GM19238 (cell line): ENCODE measurements around the gene CTNND2.
"Not testable (repeated sequence)": the region's sequence is repeated elsewhere in the genome, so short reads cannot be mapped to it uniquely, and the experiment has no call there.

ENCODE experiments used
- DNase-seq: peaks from one replicate; pipeline ENCODE4 v3.0.0; 2011; ENCODE audit warnings: low spot score; ENCODE audit not compliant: insufficient read length

The CTNND2 gene

DNA sequence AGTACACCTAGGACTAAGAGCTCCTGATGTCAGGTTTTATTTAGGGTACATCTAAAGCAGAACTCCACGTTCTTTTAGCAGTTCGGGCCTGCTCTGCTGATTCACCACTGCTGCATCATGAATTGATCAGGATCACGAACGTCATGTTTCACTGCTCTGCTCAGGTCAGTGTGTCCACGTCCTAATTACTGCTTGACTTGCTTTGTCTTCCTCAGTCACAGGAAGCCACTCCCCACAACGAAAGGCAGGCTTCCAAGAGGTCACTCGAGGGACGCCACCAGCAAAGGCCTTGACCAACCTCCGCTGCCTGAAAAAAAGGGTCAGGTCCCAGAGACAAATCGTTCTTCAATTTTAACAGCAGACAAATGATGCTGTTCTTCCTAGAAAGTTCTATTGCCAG is 40.3 kb downstream of the CTNND2 start:
- DNase-seq: no peak

DNA sequence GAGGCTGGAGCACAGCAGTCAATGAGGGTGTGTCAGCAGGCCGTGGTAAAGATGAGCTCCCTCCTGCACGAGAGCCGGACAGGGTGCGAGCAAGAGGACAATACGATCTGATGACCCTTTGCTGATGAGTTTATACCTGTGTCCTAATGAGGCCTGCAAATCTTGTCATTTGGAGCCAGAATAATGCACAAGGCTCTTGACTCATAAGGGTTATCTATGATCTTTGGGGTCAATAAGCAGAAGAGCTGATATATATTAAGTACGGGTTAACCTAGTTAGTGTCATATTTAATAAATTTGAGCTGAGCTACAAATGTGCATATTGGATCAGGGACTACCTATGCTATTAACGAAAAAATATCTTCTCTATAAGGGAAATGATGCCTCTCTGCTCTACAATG is 46.9 kb downstream of the CTNND2 start:
- DNase-seq: no peak

DNA sequence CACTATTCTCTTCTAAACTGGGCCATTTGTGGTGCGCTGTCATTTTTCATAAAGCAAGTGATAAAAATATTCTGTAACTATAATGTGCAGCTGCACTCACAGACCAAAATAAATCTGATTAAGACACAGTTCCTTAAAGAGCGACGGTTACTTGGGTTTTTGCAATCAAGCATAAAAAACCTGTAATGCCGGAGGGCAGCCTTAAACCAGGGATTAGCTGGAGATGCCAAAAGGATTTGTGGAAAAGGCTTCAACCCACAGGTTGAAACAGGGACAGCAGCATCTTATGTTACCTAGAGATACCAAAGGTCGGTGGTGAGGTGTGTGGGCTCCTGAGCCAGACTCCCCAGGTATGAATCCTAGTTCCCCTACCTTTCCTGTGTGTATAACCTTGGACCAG is 49.3 kb downstream of the CTNND2 start:
- DNase-seq: no peak

DNA sequence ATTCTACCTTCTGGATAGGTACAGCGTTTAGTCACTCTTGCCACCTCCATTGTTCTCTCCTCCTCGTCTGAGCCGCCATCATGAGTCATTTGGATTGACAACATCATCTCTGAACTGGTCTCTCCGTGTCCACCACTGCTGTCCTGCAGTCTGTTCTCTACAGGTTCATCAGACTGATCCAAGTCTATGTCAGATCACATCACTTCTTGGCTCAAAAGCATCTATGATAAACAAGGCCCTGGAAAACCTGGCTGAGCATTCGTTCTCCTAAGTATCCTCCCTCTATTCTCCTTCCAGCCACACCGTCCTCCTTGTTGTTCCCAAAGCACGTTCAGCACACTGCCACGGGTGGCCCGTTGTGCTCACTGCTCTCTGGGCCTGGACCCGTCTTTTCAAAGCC is 50.5 kb downstream of the CTNND2 start:
- DNase-seq: no peak

DNA sequence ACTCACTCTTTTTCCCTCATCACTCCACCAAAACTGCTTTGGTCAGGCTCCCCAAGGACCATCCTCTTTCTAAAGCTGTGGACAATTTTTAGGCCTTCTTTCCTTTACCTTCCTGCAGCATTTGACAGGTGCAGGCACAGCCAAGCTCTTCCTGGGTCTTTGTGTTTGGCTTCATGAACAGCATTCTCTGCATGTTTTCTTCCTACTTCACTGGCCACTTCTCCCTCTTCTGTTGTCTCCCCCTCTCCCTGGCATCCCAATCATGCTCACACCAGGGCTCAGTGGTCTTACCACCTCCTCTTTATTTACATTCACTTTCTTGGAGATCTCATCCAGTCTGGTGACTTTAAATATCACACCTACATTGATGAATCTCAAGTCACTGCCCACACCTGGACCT is 51.1 kb downstream of the CTNND2 start:
- no peak for DNase-seq

DNA sequence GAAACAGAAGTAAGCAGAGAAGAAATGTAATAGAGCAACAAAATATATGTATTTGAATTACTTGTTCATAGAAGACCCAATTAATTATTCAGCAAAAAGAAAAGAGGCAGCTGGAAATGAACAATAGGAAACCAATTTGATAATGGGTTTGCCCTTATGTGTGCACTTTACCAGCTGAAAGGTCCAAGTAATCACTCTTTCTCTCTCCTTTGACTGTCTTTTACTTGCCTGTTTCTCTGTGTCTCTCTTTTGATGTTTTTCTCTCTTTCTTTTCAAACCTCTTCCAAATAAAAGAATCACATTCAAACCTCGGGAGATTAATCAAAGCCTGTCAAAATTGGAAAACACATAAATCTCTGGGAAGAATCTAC is 51.5 kb downstream of the CTNND2 start:
- DNase-seq: no peak

DNA sequence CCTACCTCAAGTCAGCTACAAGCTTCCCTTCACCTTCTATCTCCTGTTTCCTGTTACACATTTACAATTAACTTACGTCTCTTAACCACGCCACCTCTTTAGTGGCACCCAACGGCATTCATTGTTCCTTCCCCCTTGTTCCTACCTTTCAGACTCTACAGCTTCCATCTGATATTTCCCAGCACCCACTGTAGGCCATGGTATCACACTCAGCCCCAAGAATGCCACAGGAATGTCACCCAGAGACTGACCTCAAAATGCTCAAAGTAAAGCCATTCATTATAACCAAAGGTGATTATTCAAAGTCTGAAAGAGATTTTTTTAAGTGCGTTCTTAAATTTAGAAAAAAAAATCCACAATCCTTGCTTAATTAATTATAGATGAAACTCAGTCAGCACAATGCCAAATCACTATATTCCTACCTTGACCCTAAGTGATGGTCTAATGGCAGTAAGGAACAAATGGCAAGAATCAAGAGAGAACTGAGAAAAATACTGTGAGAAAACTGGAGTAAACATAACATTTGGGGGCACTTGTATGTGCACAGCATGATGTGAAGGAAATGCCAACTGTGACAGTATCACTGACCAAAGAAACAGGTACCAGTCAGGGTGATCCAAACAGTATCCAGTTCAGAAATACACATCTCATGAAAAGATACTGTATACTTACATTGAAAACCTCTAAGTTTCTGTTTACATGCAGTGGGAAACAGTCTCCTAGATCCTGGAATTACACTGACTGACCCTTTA is 52.1 kb downstream of the CTNND2 start:
- DNase-seq: no peak

DNA sequence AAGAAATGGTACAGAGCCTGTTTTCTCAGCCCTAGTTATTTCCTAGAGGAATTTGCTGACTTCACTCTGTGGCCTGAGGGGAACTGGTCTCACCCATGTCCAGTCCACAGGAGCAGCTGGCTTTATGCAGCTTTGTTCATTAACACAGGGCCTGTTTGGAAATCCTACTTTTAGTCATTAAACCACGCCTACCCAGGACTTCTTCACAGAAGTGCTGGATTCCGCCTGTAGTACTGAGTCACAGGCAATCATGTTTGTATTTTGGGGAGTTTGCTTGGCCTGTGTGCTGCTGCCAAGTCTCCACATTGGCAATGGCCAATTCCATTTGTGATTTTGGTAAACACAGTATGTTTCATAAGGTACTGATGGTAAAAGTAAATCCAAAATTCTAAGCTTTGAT is 52.8 kb downstream of the CTNND2 start:
- no peak for DNase-seq

DNA sequence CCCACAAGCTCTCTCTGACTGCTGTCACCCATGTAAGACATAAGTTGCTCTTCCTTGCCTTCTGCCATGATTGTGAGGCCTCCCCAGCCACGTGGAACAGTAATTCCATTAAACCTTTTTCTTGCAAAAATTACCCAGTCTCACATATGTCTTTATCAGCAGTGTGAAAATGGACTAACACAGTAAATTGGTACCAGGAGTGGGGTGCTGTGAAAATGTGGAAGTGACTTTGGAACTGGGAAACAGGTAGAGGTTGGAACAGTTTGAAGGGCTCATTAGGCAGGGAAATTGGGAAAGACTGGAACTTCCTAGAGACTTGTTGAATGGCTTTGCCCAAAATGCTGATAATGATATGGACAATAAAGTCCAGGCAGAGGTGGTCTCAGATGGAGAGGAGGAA is 75.7 kb downstream of the CTNND2 start:
- DNase-seq: not testable (repeated sequence)

DNA sequence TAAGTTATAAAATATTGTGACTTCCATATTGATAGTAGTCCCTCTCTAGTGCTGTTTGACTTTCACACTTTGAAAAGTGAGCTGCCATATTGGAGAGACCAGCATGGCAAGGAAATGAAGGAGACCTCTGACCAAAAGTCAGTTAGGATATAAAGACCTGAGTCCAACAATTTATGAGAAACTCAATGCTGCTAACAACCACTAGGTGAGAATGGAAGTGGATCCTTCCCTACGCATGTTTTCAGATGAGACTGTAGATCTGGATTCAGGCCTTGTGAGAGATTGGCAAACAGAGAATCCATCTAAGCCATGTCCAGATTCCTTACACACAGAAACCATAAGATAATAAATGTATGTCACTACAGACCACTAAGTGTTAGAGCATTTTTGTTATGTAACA is 81.6 kb downstream of the CTNND2 start:
- no peak for DNase-seq

DNA sequence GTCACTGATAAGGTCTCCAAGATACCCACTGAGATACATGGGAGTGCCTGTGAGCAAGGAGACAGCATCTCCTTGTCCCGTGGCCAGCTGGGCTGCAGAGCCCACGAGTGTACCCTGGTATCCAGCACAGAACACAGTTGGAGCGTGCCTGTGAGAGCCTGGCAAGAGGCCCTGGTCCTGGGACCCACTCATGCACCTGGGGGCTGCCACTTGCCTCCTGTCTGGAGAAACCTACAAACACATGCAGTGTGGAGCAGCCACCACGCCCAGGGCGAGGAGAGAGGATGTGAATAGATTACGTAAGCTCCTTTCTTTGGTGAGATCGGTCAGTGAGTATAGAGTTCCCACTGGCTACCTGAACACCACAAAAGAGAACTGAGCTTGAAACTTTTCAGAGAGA is 88.3 kb downstream of the CTNND2 start:
- no peak for DNase-seq

DNA sequence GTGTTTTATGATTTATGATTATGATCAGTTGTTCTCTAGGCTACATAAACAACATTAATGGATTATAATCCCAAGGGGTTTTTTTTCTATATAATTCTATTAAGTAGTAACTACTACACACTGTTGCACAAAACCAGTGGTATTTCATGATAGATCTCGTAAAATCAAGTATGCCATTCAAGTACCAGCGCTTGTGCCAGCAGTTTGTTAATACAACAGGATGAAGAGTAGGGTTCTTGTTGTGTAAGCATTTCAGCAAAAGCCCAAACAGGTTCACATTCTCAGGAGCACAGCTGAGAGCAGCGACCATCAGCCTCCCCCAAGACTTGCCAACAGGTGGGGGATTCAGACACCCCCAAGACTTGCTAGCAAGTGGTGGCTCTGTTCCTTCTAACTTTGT is 88.8 kb downstream of the CTNND2 start:
- DNase-seq: no peak

DNA sequence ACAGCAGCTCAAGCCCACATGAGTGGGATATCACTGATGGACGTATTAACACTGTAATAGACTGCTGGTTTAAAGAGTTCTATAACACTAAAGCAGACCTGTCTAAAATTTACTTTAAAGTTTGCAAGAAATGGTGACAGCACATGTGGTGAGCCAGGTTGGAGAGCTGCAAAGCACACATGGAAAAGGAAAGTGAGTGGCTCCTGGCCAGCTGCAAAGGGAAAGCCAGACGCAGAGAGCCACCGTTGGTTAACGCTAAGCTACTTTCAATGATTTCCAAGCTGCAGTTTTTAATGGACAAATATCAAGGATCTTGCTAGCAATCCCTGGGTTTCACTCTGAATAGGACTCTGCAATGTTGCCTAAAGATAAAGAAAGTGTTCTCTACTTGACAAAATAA is 89.9 kb downstream of the CTNND2 start:
- no peak for DNase-seq

DNA sequence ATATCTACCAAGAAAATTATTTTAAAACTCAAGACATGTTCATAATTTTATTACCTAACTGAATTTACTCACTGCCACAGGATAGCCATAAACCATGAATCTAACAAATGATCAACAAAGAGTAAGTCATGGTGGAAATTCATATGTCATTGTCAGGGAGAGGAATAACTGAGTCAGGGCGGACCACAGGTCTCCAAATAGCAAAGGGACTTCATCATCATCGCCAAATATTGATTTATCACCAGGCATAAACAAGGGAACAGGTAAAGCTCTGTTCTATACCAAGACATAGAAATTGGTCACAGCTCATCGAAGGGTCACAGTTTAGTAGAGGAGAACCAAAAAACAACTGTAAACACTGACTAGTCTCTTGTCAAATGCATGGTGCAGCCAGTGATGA is 94.8 kb downstream of the CTNND2 start:
- no peak for DNase-seq

DNA sequence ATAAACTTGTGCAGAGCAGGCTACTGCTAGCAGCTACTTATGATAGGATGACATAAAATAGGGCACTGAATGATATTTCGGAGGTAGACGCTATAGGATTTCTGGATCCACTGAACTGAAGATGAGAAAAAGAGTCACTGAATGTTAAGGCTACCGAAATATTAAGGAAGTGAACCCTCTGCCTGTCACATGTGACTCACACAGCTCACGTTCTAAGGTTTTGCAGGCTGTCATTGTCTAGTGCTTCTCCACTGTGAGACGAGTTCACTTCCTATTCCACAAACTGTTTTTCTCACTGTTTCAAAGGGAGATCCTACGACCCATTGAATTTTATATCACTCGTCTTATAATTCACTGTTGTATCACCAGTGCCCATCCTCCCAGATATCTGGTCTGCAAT is 100.8 kb downstream of the CTNND2 start:
- DNase-seq: no peak

DNA sequence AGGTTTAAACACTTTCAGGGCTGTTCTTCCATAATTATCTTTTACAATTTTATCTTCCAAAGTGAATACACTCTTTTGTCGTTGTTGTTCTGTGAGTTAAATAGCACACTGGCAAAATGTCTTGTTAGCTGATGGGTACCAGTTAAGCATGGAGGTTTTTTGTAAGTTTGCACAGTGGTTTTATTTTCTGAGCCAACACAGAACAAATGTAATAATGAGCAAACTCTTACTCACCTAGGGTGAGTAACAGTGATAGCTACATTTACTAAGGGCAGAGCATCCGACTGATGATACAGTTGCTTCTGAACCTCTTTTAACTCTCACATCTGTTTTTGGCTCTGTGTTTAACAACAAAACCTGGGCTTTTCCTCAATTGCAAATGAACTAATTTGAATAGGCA is 103.2 kb downstream of the CTNND2 start:
- DNase-seq: no peak

DNA sequence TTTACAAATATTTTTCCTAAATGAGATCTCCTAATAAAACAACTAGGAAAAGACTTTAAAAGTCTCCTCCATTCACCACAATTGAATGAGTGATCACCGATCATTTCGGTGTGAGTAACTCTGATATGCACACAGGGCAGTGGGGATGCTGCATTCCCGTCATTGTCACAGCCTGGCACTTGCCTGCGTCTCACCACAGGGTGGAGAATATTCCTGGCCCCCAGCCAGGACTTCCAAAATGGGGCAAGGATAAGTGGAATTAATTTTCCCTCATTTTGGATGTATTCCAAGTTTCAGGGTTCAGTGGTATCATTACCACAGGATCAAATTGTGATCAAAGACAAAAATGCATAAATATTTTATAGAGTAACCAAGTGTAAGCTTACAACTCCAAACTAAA is 107.1 kb downstream of the CTNND2 start:
- no peak for DNase-seq

DNA sequence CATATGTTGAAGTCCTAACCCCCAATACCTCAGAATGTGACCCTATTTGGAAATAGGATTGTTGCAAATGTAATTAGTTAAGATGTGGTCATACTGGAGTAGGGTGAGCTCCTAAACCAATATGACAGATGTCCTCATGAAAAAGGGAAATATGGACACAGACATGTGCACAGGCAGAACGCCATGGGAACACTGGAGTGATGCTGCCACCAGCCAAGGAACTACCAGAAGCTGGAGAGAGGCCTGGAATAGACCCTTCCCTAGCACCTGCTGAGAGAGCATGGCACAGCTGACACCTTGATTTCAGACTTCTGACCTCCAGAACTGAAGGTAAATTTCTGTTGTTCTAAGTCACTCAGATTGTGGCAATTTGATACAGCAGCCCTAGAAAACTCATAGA is 110.8 kb downstream of the CTNND2 start:
- DNase-seq: no peak

DNA sequence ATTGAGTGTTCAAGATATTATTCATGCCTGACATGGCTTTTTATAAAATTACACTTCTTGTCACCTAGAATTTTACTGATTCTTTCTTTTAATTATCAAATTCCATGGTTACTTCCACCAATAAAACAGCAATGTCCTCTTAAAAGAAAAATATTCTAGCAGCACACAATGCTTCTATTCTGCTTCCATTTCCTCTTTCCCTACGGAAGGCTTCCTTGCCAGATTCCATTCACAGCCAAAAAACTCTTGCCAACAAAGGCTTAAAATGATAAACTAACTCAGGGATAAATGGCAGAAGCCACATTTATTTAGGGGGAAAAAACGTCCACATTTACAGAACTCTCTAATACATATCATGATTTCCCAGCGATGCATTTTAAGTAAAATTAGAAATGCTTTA is 111.6 kb downstream of the CTNND2 start:
- DNase-seq: no peak

DNA sequence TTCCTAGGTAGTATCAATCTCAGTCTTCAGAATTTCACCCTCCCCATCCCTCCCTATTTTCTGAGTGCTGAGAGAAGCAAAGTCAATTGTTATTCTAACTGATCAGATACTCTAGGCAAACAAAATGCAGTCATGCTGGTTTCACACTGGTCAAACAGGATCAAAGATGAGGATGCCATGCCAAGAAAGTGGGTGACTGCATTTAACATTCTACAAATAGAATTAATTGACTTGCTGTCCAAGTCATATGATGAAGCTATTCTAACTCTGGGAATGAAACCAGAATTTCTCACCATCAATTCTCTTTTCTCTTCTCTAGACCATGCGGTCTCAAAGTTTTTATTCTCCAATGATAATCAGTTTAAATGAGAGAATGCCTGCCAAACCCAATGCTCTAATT is 112.5 kb downstream of the CTNND2 start:
- no peak for DNase-seq

DNA sequence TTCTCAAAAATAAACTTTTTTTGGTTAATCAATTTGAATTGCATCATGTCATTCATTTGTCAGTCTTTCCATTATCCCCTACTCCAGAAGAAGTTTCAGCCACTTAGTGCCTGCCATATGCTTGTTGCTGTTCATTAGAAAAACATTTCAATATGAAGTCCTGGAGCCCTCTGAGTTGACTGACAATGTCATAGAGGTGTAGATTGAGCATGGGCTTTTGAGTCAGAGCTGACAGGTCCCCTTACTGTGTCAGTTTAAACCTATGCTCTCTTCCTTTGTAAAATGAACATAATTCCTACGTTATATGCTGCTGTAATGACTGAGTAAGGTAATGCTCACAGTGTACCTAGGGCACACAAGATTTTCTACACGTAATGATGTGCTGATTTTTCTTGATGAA is 114.0 kb downstream of the CTNND2 start:
- DNase-seq: no peak

DNA sequence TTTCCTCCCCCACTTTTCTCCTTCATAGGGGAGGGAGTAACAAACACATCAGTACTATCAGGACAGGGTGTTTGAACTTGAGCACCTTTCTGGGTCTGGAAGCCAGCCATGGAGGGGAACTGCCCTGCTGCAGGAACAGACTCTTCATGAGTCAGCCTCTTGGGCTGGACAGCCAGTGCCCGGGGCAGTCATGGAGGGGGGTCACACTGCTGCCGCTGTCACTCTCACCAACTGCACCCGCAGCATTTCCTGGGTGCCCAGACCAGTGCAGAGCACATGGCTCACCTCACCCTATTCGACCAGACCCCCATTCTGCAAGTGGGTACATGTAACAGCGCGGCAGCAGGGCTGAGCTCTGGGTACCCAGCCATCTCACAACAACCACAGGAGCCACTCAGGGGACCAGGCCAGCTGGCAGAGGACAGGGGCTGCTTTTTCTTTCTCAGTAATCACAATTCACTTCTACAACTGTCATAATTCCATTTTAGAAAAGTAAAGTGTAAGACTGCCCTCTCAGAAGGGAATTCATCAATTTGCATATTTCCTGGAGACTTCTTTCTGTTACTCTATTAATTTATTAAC is 118.4 kb downstream of the CTNND2 start:
- DNase-seq: no peak

DNA sequence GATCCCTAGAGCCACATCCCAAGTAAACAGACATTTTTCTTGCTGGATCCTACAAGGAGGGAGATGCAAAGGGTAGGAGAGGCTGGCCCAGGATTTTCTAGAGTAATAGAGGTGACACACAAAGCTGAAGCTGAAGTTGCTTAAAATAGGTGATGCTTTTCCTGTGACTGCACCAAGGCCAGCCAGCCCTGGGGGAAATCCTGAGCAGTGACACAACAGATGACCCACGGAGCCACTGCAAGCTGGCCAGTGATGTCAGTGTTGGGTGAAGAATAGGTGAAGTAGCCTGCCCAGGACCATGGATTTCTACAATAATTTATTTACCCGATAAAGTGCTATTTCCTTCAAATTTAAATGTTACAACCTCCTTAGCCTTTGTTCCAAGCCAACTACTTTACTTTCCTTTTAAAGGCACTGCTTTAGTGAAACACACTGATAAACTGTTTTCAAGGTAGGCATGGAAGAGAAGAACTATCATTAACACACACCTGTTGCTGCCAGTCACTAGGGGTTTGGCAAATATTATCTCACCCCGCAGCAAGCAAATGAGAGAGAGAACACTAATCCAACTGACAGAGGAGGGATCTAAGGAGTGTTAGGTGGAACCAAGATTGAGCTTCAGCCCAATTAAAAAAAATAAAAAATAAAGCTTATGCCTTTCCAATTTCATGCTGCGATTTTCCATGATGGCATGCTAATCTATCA is 123.5 kb downstream of the CTNND2 start:
- DNase-seq: no peak
